Right ventricle myocardium superior (tissue), 1 donor: ENCODE results near the gene SLC22A5. TPM values are rescaled to one million over a fixed set of nuclear protein-coding genes. Genes with fewer than 3 reads are reported as not detected.

ENCODE experiments used
- ATAC-seq: fragments of 200-7000 bp; cut with Tn5 transposase; one replicate; pipeline ENCODE4 v1.9.1; 2020; ENCODE audit warnings: mild to moderate bottlenecking; ENCODE audit not compliant: poor library complexity
- DNase-seq: peaks from one replicate; pipeline ENCODE4 v3.0.0-alpha.2; 2020
- intact Hi-C: fragments of 100-400 bp; cut with DNase I; formaldehyde crosslinking; loops from one replicate; pipeline ENCODE4 v1.11.2; 2022
- total RNA-seq: library from RNA; stranded (reverse); fragmentation: NEBNext Ultra II Directional; extraction: Animal tissue kit (Norgen Biotek cat#: 25700); gene quantifications from one replicate; pipeline ENCODE4 v1.2.1, GENCODE V29; 2021
- donor health status: DM: no; HTN: yes; CAD: no; lungs with severe emphysema.

Gene SLC22A5
- total RNA-seq, 1 donor from 2014 or later: 22.7 TPM

- ATAC-seq: peak; percentile 63
Observed at GRCh38 chr5:132419502-132420468, 50.3 kb downstream of the SLC22A5 start.

GRCh38 chr5:132420706-132421272 lies 51.3 kb downstream of the SLC22A5 start:
- peak; percentile 30 for ATAC-seq
- DNase-seq: no peak
- intact Hi-C loops: no loop called here

More at GRCh38 chr5:132419502-132420468, 50.3 kb downstream of the SLC22A5 start:
- intact Hi-C loops: loop anchor here (5.0 kb wide), 1 partner anchor 68 kb away; no protein-coding TSS in a partner anchor
- peak; percentile 80 for DNase-seq

- no peak for DNase-seq
- intact Hi-C loops: no loop called here
- ATAC-seq: no peak
Observed at GRCh38 chr5:132421462-132421861, 52.0 kb downstream of the SLC22A5 start.

GRCh38 chr5:132422720-132423437 lies 53.4 kb downstream of the SLC22A5 start:
- DNase-seq (peak; percentile 62), ATAC-seq (peak; percentile 62)
- intact Hi-C loops: no loop called here

- ATAC-seq (no peak), DNase-seq (no peak)
- intact Hi-C loops: no loop called here
Observed at GRCh38 chr5:132423438-132423898, 54.0 kb downstream of the SLC22A5 start.

- ATAC-seq: no peak
- DNase-seq: no peak
- intact Hi-C loops: no loop called here
Observed at GRCh38 chr5:132424167-132424880, 54.8 kb downstream of the SLC22A5 start.

GRCh38 chr5:132425009-132425937 lies 55.8 kb downstream of the SLC22A5 start:
- ATAC-seq: no peak
- intact Hi-C loops: no loop called here
- DNase-seq: no peak

GRCh38 chr5:132425975-132426524 lies 56.5 kb downstream of the SLC22A5 start:
- intact Hi-C loops: no loop called here
- ATAC-seq: no peak
- DNase-seq: no peak

- DNase-seq (peak; percentile 86), ATAC-seq (peak; percentile 50)
- intact Hi-C loops: no loop called here
Observed at GRCh38 chr5:132426525-132427138, 57.1 kb downstream of the SLC22A5 start.

- ATAC-seq (peak; percentile 57), DNase-seq (peak; percentile 69)
- intact Hi-C loops: no loop called here
Observed at GRCh38 chr5:132427281-132428146, 58.0 kb downstream of the SLC22A5 start.

- DNase-seq (no peak), ATAC-seq (no peak)
- intact Hi-C loops: no loop called here
Observed at GRCh38 chr5:132428147-132428482, 58.6 kb downstream of the SLC22A5 start.

GRCh38 chr5:132428484-132429462 lies 59.3 kb downstream of the SLC22A5 start:
- no peak for ATAC-seq
- intact Hi-C loops: no loop called here

GRCh38 chr5:132429463-132430440 lies 60.2 kb downstream of the SLC22A5 start:
- no peak for DNase-seq
- no peak for ATAC-seq
- intact Hi-C loops: no loop called here

More at GRCh38 chr5:132428484-132429462, 59.3 kb downstream of the SLC22A5 start:
- DNase-seq: no peak

GRCh38 chr5:132430746-132431145 lies 61.2 kb downstream of the SLC22A5 start:
- ATAC-seq (no peak), DNase-seq (no peak)
- intact Hi-C loops: no loop called here
